Heart left ventricle (tissue), 13 donors: ENCODE data around the gene AGR2.

ENCODE experiments used
- POLR2A ChIP-seq, 2 donors: fragments of 450-650 bp; IDR thresholded peaks; one replicate each; pipeline ENCODE4 v1.6.1; 2017; ENCODE audit warnings: antibody characterized with exemption in 2 of 2, mild to moderate bottlenecking in 2 of 2, moderate library complexity in 2 of 2
- TF ChIP-seq, protein P1 (sequence below), 12 donors: fragments of 200-600 bp; sonication (generic) in 4 of 12; IDR thresholded peaks; one replicate each; pipeline versions ENCODE4 v1.5.0 to v1.8.0; 2018 to 2022; ENCODE audit warnings: antibody characterized with exemption in 12 of 12, mild to moderate bottlenecking in 5 of 12
- donor health status: ischemic (EF 13 %, LVEDD 7.1; RV severe dilation, severe dysfunction).
- donor health status: DM: no; HTN: yes; CAD: no.
- donor health status: DM: no; HTN: no; CAD: no.
- donor health status: ischemic (EF 25% LVEDD 6.9; RV normal size, moderate dysfunction).
- donor health status: ischemic (EF 25% LVEDD 5.7; RV mildly dilated, moderate dysfunction).
- donor health status: ischemic (EF 35%, LVEDD 5.7; RV mildly dilated, moderate dysfunction).
- donor health status: nonischemic (EF 11% LVEDD 7.7; RV severe dilation, severe dysfunction).
- donor health status: DM: yes; HTN: yes; CAD: no.
- donor health status: PGD.
- donor health status: ischemic (EF 29% LVEDD 5.4; RV normal size, mild dysfunction).
- donor health status: nonischemic (EF 23%, LVEDD 6.1; RV moderate dilation, normal function).

DNA sequence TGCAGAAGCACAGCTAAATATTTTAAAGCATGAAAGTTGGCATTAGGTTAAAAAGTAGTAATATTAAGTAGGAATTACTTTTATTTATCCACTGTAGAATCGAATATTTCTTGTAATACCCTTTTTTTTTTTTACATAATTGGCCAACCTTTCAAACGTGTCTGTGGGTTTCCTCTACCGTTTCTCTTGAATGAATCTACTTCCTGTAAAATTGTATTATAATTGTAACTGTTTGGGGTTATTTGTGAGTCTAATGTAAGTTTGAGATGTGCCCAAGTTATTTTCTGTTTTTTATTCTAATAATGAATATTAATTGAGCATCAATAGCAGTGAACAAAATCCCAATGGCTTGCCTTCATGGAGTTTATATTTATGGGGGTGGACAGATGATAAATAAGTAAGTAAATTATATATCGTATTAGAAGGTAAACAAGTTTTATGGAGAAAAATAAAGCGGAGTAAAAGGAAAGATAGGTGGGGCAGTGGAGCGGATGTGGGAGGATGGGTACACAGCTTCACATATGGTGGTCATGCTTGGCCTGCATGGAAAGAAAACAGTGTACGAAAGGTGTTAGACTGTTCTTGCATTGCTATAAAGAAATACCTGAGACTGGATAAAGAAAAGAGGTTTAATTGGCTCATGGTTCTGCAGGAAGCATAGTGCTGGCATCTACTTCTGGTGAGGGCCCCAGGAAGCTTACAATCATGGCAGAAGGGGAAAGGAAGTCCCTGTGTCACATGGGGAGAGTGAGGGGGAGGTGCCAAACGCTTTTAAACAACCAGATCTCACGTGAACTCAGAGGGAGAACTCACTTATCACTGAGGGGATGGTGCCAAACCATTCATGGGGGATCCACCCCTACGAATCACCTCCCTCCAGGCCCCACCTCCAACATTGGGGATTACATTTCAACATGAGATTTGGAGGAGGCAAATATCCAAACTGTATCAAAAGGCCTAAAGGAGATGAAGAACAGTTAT is 45.9 kb downstream of the AGR2 start:
- TF ChIP-seq, protein P1, sequence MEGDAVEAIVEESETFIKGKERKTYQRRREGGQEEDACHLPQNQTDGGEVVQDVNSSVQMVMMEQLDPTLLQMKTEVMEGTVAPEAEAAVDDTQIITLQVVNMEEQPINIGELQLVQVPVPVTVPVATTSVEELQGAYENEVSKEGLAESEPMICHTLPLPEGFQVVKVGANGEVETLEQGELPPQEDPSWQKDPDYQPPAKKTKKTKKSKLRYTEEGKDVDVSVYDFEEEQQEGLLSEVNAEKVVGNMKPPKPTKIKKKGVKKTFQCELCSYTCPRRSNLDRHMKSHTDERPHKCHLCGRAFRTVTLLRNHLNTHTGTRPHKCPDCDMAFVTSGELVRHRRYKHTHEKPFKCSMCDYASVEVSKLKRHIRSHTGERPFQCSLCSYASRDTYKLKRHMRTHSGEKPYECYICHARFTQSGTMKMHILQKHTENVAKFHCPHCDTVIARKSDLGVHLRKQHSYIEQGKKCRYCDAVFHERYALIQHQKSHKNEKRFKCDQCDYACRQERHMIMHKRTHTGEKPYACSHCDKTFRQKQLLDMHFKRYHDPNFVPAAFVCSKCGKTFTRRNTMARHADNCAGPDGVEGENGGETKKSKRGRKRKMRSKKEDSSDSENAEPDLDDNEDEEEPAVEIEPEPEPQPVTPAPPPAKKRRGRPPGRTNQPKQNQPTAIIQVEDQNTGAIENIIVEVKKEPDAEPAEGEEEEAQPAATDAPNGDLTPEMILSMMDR (IDR thresholded peaks at IDR 0.05), result no peak
- TF ChIP-seq POLR2A (IDR thresholded peaks at IDR 0.05), result no peak
